Skin of body (tissue), 2 donors: ENCODE results near the gene CTNND2. TPM values are rescaled to one million over a fixed set of nuclear protein-coding genes. Genes with fewer than 3 reads are reported as not detected.
"Not testable (repeated sequence)": the region's sequence is repeated elsewhere in the genome, so short reads cannot be mapped to it uniquely, and the experiment has no call there.

Experiments
- DNase-seq: peaks from one replicate; lab custom pipeline; 2025; lab: John Stamatoyannopoulos, UW
- total RNA-seq: library from RNA; depleted of rRNA; stranded (reverse); fragments of >200 nt; gene quantifications from one replicate; pipeline ENCODE4 v1.2.3, GENCODE V29; 2014

The CTNND2 gene
- total RNA-seq, 1 donor from 2014 or later = 1.4 TPM

DNA sequence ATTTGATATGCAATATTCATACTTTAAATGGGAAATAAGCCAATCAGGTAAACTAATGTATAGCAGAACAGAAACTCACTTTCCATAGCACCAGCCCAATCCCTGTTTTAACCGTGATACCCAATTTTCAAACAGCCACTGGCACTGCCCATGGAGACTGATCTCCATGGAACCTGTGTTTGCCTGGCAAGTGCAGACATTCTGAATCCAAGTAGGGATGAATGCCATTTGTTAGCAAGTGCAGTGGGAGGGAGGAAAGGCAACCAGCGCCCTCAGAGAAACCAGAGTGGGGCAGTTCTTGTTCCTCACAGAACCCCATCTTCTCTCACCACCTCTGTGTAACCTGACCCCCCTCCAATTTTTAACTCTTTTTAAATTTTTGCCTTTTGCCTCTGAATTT lies 229.1 kb downstream of the CTNND2 start:
- no peak for DNase-seq

DNA sequence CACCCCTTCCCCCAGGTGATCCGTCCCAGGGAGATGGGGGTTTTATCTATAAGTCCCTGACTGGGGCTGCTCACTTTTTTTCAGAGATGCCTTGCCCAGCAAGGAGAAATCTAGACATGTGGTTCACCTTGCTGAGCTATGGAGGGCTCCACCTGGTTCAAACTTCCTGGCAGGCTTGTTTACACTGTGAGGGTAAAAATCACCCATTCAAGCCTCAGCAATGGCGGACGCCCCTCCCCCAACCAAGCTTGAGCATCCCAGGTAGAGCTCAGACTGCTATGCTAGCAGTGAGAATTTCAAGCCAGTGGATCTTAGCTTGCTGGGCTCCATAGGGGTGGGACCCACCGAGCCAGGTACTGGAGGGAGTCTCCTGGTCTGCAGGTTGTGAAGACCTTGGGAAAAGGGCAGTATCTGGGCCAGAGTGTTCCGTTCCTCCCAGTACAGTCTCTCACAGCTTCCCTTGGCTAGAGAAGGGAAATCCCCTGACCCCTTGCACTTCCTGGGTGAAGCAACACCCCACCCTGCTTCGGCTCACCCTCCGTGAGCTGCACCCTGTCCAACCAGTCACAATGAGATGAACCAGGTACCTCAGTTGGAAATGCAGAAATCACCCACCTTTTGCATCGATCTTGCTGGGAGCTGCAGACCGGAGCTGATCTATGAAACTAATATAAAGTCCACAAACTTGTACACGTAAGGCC lies 231.7 kb downstream of the CTNND2 start:
- DNase-seq = no peak

DNA sequence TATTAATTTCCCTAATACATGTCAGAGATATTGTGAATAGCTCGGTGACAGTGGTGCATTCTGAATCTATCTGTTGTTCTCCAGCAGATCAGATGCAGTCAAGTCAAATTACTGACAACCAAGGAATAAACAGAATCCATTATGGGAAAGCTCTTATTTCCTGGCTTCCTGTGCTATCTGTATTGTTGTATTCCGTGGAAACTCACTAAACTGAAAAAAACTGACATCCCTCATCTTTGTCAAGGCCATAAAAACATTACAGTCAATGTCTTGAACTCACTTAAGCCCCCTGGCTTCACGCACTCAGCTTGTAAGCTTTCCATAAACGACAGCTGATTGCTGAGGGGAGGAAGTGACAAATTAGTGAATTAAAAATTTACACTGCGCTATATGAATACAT lies 245.9 kb downstream of the CTNND2 start:
- DNase-seq = no peak

DNA sequence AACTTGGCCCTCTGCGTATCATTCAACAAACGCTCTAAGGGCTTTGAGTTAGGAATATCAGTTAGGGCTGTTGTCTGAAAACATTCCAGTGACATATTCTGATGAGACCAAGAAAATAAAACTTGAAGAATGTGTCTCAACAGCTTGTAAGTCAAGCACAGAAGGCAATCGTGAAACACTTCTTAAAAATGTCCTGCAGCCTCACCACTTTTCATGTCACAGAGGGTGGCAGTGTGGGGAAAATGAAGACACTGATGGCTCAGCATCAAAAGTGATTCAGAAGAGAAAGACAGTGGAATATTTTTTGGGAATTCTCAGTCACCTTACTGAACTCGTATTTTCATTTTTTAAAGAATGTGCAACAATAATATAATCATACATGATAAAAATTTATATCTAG lies 247.3 kb downstream of the CTNND2 start:
- DNase-seq = no peak

DNA sequence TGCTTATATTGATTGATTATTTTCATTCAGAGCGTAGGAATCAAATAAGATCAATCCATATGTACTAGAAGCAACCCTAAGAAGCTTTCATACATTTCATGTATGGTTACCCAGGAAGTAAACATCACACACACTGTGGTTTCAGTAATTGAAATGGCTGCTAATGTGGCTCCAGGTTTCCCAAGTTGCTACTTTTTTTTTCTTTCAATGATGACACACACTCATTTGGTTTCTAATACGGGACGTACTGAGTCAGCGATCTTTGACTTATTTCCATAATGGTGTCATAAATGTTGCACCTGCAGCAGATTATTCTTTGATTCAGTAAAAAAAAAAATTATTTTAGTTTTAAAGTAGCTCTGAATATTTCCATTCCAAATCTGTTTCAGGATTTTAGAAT lies 248.6 kb downstream of the CTNND2 start:
- no peak for DNase-seq

DNA sequence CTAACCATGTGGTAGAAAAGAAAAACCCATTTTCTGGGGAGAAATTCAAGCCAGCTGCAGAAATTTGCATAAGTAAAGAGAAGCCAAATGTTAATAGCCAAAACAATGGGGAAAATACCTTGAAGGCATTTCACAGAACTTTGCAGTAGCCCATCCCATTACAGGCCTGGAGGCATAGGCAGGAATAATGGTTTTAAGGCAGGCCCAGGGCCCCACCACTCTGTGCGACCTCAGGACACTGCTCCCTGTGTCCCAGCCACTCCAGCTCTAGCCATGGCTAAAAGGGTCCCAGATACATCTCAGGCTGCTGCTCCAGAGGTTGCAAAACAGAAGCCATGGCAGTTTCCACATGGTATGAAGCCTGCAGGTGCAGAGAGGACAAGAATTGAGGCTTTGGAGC lies 253.3 kb downstream of the CTNND2 start:
- no peak for DNase-seq

DNA sequence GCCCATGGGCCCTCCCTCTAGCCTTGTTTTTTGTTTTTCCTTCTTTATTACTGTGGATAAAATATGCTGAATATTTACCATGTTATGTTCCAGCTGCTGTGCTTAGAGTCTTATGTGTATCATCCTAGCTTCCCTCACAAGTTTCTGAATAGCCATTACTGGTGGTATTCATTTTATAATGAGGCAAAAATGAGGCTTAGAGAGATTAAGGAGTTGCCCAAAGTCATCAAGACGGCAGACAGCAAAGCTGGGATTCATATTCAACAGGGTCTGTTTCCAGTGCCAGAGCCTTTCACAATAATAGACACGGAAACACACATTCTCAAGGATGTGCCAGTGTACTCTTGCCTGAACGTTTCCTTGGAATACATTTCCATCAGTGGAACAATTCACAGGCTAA lies 258.1 kb downstream of the CTNND2 start:
- no peak for DNase-seq

DNA sequence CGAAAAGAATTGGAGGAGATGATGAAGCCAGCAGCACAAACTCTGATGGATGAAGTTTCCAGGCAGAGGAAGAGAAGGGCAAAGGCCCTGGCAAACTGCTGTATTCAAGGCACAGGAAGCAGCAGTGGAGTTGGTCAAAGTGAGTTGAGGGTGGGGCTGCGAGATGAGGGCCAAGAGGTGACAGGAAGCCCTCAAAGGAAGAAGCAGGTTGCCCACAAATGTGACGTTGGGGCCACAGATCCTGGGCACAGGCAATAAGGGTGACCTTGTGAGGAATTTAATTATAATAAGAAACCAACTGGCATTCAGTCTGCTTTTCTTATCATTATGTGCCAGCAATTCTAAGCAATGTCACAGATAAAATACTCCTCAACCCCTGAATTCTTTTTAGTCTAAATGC lies 261.8 kb downstream of the CTNND2 start:
- no peak for DNase-seq

DNA sequence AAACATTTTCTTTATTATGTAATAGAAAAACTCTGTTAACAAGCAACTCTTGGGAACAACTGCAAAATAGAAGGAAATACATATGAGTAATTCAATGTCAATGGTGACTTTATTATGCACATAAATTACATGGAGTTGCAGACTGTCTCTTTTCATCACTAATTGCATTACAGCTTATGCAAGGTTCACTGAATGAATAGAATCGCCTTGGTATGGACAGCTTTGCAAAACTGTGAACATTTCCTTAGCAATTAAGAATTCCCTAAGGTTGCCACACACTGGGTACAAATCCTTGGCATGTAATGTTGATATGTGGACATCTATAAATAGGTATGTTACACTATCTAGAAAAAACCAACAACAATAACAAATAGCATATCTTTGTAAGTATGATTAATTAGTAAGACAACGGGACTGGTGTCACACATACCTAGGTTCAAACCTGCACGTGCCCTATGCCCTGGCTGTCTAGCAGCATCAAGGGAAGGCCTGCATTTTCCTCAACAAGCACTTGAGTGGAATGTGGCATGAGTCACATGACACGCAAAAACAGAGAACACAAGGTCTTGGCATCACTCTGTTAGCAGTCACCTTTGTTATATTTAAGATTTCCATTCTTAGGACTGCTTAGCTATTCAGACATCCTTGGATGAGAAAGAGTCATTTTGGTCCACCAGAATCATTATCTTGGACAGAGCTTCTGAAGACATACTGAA lies 263.9 kb downstream of the CTNND2 start:
- no peak for DNase-seq

DNA sequence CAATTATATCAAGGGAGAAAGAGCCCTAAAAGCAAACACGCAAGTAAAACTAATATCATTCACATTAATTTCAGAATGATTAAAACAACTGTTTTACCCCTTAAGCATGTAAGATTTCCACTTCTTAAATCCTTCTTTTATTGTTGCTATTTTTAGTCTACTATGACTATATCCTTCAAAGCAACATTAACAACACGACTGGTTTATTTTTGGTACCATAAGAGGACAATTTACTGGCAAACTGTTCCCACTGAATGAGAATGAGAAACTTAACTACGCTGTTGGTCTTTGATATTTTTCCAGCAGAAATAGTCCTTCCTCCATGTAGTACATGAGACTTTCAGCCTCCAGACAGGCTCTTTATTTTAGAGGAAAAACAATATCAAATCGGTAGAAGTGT lies 281.5 kb downstream of the CTNND2 start:
- no peak for DNase-seq

DNA sequence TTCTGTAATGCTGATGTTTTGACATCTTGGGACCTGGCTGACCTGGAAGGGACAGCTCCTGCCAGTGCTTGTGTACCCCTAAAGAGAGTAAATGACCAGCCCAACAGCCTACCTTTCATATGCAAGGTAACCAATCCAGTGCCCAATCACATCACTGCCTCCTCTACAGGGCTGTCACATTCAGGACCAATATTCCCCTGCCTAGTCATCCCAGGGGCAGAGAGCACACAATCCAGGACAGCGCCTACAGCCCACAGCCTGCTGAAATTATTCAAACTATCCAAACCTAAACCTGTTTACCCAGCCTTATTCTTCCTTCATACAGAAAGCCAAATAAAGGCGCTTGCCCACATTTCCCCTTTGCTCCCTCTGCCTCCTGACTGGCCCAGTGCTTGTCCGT lies 284.1 kb downstream of the CTNND2 start:
- no peak for DNase-seq

DNA sequence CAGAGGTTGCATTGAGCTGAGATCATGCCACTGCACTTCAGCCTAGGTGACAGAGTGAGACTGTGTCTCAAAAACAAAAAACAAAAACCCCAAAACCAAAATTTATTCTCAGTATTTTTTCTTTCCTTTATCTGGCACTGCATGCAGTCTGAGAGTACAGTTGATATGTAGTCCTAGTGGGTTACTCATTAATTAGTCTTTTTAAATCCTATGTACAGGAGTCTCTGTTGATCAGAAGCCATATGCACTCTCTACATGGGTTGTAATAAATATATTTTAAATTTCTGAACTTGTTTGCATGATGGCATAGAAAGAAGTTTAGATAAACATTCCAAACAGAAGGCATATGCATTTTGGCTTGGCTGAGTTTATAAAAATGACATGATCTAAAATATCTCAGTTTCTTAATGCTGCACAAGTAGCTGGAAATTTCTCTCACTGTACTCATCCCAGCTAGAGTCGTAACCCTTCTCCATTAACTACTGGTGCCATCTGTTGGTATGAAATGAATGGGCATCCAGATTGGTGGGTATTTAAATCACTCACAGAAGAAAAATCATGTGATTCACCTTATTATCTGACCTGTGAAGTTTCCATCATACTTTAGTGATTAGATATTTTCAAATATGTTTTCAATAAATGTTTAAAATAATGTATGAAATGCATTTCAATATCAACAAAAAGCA lies 284.8 kb downstream of the CTNND2 start:
- no peak for DNase-seq

DNA sequence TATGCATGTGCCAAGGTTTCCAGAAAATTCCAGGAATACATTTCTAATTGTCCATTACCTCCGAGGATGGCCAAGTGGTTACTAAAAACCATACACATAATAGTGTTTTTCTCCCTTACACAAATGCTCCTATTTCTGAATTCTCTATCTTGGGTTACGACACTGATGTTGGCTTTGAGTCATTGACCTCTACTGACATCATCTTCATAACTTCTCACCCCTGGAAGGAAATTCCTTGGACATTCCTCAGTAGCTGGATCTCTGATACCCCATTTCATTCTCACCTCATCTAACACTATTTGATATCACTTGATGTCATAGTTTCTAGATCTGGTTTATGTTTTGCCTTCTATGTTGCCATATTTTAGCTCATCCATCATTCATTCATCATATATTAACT lies 287.2 kb downstream of the CTNND2 start:
- no peak for DNase-seq

DNA sequence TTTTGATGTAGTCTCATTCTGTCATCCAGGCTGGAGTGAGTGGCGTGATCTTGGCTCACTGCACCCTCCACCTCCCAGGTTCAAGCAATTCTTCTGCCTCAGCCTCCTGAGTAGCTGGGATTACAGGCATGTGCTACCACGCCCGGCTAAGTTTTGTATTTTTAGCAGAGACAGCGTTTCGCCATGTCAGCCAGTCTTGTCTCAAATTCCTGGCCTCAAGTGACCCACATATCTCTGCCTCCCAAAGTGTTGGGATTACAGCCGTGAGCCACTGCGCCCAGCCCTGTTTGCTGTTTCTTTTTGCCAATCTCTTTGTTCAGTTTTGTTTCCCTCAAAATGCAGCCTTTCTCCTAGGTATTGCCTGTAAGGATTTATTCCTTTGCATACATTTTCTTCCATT lies 287.6 kb downstream of the CTNND2 start:
- DNase-seq = not testable (repeated sequence)

DNA sequence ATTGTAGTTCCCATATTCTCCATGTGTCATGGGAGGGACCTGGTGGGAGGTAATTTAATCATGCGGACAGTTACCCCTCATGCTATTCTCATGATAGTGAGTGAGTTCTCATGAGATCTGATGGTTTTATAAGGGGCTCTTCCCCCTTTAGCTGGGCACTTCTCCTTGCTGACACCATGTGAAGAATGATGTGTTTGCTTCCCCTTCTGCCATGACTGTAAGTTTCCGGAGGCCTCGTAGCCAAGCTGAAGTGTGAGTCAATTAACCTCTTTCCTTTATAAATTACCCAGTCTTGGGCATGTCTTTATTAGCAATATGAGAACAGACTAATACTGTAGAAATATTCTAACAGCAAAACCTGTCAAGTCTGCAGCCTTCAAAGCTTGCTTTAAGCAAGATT lies 293.2 kb downstream of the CTNND2 start:
- DNase-seq = no peak

DNA sequence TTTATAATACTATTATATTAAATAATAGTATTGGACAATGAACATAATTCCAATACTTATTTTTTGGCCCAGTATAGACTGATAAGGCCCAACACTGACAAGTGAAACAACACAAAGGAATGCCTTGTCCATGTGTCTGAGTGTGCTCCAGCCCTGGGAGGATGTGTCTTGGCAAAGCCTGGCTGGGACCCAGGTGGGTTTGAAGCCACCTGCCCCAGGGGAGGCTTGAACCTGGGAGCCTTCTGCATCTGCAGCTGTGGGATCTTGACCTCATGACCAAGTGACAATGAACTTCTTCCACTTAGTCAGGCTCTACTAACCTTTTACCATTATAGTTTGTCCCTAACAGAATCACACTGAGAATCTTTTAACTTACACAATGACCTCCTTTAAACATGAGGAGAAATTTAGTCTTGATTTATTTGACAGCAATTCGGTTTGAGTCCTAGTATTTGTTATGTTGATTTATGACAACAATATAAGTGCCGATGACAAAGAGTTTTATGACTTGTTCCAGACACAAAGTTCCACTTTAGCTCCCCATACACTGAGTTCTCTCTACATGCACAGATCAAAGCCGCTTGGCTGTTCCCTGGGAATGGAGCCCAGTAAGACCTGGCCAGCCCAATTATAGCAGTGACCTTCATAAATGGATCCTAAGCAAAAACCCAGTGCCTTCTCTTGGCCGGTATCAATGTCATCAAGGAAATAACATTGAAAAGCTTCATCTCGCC lies 294.5 kb downstream of the CTNND2 start:
- DNase-seq = no peak

DNA sequence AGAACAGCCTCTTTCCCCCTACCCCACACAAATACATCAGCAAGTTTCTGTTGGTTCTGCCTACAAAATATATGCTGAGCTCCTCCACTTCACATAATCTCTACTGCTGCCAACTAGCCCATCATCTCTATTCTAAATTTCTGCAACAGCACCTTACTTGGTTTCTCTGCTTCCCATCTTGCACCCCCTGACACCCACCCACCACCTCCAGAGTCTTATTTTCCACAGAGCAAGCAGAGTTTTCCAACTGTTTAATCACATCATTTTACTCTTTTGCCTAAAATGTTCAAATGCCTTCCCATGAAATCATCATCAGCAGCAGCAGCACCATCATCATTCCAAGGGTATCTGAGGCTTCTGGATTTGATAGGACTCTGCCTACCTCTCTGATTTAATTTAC lies 295.7 kb downstream of the CTNND2 start:
- no peak for DNase-seq

DNA sequence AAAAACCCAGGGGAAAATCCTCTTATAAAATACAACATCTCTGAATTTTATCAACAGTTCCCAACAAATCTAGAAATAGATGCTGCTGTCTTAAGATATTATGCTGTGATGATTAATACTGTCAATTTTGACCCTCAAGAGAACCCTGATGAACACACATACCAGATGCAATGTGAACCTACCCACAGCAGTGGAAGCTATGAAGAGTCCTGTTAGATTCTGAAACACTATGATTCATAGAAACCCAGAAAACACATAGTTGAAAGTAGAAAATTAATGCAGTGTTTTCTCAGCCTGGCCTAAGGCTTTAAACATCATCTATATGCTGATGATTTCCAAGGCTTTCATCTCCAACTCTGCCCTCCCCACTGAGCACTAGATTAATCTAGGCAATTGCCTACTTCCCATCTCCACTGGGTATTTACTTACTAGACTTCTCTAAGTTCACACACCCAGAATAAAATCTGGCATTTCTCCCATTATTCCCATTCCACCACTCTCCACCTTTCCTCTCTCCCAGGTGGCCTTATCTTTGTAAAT lies 296.2 kb downstream of the CTNND2 start:
- no peak for DNase-seq

DNA sequence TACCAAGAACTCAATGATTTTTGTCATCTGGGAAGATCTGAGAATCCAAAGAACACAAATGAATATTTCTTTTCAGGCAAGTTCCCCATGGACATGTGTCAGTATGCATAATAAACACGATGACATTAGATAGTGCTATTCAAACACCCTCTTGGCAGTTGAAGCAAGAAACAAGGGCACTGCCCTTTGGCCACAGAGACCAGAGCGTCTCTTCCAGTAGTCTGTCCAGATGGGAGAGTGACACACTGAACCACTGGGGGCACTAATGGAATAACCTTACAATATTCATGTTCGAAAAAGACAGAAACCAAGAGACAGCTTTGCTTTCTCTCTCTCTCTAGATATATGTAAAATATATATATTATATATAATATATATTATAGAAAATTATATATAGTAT lies 301.9 kb downstream of the CTNND2 start:
- no peak for DNase-seq

DNA sequence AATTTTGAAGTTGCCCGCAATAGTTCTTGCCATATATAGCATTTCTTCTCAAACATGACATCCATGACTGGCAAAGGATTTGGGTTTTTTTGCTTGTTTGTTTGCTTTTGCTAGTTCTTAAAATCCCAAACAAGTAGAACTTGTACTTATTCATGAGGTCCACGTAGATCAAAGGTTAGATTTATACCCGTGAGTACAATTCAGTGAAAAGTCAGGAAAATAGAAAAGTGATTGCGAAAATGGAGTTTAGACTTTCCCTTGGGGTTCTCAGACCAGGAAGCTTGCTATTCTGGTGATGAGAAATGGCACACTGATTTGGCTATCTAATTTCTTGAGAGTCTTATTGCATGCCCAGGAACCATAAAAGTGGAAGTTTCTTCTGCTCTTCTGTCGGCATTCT lies 304.7 kb downstream of the CTNND2 start:
- DNase-seq = no peak

DNA sequence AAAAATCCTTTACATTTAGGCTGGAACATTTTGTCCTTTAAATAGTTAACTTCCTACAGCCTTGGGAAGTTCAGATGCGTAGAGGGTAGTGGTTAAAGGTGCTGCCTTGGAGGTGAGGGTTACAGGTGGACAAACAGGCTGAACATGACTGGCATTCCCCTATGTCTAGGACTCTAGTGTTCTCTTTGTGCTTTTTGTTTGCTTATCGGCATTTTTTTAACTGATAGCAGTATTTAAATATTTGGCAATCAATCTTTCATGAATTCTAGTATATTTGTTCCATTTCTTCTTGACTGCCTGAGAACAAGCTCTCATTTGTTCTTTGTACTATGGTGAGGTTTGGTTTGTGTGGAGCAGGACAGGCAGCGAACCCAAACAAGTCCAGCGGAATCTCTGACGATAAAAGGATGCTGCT lies 307.6 kb downstream of the CTNND2 start:
- no peak for DNase-seq

DNA sequence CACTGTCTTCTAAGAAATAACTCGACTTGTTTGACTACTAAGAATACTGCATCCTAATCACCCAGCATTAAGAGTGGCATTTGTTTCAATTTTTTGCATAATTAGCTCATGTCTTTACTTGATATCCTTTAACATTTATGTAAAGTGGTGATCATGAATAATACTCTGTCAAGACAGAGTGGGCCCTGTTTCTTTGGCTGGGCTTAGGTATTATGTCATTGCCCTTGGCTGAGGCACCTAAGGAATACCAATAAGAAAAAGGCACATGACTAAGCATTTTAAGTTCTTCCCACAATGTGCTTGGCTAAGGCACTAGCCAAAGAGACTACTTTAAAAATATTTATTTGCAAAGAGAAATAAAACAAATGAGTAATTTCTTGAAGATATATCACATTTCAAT lies 308.1 kb downstream of the CTNND2 start:
- no peak for DNase-seq
